GM18520 (cell line): ENCODE results near the gene COL5A2.

Experiments
- ATAC-seq: cut with Tn5 transposase; IDR thresholded peaks from one replicate; pipeline ENCODE4 v1.9.1; 2021; ENCODE audit not compliant: unreplicated experiment

The COL5A2 gene

DNA sequence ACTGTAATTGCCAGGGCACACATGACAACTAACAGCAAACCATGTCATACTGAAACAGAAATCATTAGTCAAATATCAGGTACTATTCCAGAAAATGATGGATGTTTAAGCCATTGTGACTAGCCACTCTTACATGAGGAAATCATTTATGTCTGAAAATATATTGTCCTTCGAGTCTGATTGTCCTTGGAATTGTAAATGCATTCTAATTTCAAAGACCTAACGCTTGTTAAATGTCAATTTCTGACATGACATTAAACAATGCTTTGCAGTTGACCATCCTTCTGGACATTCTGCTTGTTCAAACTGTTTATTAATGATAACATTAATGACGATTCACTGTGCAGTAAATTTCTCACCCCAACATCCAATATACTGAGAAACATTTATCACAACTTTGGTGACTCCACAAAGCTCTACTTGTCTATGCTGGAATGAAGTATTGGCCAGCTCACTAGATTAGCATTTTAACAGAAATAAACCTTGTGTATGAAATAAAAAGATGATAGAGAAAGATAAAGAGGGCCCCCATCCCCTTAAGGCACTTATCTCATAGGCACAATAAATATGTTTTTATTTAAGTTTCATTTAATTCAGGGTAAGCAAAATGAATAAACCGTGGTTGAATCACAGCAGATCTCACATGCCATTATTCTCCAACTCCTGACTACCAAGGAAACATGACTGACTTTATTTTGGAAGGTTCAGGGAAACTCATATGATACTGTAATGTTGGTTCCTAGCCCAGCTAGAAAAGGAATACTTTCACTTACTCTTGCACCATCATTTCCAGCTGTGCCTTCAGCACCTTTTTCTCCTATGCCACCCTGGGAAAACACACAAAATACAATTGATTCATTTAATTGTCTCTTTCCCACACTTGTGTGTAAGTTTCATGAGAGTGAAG, 123.1 kb downstream of the COL5A2 start:
- no peak for ATAC-seq

DNA sequence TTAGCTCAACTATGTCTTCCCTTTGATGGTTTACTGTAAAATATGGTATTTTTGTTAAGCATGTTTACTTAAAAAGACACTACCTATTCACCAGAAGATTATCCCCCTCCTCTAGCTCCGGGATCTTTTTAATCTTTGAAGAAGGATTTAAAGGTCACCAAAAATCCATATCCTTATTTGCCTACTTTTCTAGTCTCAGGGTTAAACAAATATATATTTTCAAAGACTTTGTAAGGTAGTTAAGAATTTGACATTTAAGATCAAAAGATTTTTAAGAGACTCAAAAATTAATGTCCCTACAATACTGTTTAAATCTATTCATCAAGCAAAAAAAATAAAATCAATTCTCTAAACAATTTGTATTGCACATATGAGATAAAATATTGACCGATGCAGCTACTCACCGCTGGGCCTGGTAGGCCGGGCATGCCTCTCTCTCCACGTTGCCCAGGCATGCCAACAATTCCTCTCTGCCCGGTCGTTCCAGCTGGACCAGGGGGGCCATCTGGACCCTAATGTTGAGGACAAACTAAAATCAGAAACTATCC, 129.3 kb downstream of the COL5A2 start:
- ATAC-seq, result no peak

DNA sequence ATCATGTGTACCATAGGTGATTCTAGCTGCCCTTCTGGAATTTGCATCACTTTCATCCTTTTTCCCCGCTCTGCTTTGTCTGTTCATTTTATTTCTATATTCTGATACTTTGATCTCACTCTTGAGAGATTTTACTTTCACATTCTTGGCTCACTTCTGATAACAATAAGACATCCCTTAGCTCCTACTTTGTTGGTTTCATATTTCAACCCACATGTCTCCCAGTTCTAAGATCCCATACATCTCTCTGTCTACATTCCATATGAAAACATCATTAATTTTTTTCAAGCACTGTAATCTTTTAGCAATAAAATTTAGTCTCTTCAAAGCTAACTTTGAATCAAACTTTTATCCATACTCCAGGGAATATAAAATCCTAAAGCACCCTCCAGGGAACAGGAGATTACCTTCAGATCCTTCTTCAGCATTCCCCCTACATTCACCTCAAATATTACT, 129.8 kb downstream of the COL5A2 start:
- no peak for ATAC-seq

DNA sequence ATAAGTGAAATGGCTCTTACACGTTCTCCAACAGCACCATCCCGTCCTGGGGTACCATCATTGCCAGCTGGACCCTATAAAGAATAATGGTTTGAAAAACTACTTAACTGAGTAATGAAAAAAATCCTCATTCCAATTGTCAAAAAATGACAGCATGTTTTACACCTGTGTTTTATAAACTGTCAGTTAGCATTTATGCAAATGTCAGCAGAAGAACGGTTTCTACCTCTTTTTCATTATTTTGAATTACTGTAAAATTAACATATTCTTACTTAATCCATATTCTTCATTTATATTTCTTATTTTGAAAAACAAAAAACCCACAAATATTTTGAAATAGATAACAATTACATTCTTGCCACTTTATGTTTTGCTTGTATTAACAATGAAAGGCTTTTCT, 131.4 kb downstream of the COL5A2 start:
- no peak for ATAC-seq

DNA sequence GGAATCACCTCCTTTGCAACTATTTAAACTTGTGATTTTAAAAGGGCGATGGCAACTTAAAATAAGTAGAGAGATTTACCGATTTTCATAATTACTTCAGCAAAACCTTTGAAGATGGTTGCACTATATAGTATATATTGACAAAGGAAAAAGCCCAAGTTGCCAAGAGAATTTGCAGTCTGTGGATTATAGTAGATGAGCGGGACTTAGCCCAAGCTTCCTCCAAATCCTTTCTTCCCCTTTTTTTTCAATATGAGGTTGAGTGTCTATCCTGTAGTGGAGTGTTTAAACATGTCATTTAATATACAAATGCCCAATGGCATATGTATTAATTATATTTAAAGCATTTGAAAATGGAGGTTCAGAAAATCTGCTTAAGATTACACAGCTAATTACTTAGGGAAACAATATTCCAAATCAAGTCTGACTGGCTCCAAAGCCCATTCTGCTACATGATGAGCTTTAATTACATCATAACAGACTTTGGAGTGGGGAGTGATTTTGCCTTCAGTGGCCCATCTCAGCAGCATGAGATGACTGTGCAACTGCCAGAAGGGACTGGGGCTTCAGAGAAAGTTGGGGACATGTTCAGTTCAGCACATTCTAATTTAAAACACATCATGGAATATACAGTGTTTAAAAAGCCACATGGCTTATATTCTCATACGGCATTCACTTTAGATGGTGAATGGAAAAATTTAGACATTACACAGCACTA, 132.2 kb downstream of the COL5A2 start:
- no peak for ATAC-seq

DNA sequence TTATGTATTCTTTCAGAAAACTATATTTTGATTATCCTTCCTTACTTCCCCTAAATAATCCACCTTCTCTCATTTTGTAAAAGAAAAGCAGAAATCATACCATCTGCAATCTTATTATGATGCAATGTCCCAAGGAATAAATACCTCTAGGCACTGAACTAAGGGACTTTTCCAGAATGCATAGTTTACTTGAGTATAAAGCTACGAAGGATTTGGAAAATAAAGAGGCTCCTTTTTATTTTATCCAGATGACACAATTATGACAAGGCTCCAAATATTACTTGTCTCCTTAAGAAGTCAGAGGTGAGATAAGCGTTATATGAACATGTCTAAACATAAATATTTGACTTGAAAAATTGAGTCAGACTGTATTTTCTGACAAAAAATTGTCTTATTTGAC, 133.2 kb downstream of the COL5A2 start:
- no peak for ATAC-seq

DNA sequence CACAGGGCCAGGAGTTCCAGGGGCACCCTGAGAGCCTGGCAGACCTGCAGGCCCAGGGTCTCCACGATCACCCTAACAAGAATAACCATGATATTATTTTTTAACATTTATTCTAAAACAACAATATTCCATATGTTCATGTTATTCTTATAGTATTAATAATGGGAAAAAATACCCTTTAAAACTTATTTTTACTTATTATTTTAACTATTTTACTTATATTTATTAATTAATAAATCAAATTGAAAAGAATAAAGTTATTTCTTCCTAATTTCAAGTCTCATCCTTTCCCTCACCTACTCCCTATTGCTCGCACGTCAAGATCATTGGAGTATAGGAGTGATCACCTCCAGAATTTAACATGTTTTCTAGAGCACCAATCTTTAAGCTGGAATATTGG, 133.7 kb downstream of the COL5A2 start:
- ATAC-seq, result no peak

DNA sequence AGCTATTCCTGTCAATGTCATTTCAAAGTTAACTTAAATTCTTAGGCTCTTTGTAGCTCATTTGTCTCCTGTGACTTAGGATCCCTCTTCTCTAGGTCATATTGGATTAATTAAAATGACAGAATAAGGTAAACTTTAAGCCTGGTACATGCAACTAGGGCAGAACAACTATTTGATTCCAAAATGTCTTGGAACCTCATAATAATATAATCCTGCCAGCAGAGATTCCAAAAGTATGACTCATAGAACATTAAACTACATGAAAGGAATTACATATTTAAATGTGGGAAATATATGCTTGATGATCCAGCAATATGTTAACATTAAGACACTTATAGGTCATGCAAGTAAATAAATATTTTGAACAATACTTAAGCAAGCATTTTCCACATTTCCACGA, 142.0 kb downstream of the COL5A2 start:
- ATAC-seq, result no peak

DNA sequence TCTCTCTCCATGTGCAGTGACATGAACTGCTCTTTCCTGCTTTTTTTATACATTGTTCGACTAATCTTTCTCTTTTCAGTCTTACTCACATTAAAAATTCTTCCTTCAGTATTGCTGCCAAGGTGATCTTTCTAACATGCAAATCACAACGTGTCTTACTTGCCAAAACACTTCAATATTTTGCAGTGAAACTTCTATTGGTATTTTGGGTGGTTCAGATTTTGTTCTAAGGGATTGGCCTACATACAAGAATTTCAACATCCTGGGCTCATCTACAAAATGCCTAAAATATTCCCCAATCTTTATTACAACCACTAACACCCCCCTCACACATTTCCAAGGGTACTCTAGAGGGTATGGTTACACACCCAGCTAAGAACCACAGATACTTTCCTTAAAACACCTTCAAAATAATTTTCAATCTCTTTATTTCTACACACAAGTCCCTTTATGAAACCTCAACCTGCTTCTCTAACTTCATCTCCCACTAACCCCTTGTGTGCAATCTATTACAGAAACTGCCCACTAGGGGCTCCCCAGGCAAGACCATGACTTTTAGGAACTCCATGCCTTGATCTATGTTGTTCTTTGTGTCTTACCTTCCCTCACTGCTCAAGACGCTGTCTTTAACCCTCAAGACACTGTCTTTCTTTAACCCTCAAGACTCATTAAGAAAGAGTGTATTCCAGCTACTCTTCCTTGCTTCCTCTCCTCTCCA, 154.5 kb downstream of the COL5A2 start:
- ATAC-seq, result no peak

DNA sequence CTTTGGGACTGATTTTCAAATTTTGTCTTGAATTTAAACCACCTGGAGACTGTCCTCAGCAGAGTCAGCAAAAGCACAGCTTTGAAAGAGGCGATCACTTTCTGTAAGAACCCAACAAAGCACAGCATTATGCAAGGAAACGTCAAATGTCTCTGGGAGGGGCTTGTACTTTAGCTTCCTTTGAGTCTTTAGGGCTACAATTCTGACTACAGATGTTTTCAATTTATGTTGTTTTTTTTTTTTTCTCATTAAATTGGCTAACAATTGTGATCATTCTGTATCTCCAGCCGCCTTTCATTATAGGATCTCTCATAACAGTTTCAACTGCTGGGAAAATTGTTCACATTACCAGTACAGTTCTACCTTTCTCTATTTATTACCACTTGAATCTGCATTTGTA, 157.1 kb downstream of the COL5A2 start:
- no peak for ATAC-seq

DNA sequence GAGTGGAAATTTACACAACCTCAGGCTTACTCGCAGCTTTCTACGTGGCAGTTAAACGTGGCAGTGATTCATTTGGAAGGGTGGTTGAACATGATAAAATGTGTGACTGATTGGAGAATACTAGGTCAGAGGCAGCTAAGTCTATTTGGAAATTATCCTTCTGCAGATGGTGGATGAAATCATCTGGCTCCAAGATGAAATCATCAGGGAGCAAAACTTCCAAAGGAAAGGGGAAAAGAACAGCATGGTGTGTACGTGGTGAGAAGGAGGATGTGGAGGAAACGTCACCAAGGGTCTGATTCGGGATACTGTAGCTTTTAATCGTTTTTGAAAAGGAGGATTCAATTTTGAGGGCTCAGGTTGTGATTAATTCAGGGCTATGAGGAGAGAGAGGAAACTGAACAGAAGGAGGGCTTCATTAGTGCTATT, 157.5 kb downstream of the COL5A2 start:
- no peak for ATAC-seq

DNA sequence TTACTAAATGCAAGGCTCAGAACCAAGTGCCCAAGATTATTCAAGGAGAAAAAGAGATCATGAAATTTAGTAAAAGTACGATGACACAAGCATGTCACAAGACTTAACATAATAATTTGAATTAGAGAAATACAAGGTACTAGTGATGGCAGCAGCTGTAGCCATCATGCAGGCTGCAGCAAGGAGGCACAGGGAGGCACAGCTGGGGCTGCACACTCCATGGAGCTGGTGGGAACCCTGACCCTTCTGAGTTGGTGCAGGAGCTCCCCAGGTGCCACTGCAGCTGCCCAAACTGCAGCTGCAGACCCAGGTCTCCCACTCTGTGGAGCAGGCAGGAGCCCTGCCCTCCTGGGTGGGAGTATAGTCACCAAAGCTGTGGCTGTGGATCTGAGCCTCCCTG, 159.4 kb downstream of the COL5A2 start:
- ATAC-seq, result no peak

DNA sequence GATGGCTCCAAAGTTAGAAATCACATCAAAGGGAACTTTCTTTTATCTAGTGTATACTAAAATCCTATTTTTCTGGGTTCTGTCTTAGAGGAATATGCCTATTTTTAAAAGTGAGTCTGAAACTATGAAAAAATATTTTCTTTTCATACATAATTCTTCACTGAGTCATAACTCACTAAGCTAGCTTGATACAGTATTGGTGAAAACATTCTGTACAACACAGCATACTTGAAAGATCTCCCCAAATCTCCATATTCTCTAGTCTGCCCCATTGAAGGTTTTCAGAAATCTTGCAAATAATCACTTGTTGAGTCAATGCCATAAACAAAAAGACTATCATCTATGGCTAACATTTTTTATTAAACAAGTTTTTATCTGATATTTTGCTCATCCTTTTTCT, 160.9 kb downstream of the COL5A2 start:
- ATAC-seq, result no peak

DNA sequence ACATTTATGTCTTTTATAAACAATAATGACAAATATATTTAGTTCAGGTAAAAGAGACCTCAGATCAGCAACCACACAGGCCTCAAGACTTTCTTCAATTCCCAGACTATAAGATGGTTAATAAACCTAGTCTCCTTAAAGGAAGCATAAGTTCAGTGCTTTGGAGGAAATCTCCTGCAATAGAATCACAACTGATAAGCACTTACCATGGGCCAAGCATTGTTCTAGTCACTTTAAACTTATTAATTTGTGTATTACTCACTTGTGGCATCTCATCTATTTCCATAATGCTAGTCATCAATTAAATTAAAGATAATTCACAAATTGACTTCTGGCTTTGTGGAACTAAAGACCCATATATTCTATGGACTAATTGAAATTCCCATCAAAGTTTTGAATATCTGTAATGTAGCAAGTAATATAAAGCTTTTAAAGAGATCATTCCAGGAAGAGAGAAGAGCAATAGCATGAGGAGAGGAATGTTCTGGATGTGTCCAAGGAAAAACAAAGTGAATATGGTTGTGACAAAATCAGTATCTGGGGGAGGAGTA, 163.2 kb downstream of the COL5A2 start:
- ATAC-seq, result no peak

DNA sequence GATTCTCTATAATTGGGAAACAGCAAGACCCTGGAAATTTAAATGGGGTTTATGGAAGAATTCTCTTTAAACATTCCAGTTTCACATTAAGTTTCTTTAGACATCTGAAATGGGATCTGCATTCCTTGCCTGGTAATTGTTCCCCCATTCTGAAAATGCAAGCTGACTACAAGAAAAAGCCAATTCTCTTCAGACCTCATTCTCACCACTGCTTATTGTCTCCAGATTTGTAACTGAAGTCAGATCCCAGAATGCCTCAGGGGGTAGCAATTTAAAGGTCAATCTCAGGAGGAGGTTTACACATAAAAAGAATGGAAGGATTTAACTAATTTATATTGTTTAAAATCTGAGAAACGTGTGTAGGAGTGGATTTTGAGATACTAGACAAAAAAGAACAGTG, 164.2 kb downstream of the COL5A2 start:
- no peak for ATAC-seq

DNA sequence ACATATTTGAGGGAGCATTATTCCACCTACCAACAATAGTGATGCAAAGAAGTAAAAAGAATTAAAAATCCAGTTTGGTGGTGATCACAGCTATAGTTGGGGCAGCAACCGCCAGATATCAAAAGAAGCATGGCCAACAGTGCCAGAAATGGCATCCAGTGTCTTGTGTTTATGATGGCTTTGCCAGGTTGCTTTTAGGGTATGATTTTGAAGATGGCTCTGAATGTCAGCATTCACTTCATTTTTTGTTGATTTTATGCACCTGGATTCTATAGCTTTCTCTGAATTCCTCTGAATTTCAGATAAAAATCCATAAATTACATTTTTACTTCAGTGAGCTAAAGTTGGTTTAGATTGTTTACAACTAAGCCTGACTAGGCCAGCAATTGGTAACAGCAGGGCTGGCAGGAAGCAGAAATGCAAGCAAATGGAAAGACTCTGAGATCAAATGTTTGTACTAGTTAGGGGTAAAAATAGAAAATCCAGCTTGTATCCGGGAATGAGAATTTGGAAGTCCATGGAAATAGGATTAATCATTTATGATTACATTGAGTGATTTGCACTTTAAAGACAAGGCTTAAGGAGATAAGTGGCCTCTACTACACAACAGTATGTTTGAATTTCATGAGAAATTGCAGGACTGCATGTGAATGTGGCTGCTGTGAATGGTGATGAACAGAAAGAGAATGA, 165.0 kb downstream of the COL5A2 start:
- no peak for ATAC-seq

DNA sequence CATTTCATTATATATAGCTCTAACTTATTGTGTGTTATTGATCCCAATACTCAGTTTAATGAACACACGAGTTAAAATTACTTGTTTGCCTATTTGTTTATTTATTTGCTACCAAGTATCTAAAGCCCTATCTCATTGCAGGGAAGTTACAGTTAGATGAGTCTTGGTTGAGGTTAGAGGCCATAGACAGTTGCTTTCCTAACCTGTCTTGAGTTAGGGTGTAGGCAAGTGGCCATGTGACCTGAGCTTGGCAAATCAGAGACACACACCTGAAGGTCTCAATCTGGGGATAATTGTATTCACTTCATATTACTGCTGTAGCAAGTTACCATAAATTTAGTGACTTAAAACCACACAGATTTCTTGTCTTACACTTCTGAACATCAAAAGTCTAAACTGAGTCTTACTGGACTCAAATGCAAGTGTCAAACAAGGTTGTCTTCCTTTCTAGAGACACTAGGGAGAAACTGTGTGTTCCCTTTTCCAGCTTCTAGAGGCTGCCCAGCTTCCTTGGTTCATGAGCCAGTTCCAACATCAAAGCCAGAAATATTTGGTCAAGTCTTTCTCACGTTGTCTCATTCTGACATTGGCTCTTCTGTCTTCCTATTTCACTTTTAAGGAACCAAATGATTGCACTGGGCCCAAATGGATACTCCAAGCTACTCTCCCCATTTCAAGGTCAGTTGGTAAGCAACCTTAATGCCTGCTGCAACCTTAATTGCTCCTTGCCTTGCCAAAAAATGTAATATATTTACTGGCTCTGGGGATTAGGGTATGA, 165.7 kb downstream of the COL5A2 start:
- ATAC-seq, result no peak

DNA sequence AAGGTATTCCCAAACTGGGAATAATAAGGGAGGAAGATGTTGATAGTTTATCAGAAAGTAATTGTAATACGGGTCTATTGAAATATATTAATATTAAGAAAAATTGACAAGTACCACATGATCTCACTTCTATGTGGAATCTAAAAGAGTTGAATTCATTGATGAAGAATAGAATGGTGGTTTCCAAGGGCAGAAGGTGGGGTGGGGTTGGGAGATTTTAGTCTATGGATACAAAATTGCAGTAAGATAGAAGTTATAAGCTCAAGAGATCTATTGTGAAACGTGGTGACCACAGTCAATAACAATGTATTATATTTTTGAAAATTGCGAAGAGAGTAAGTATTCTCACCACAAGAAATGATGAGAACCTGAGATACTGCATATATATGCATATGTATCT, 166.5 kb downstream of the COL5A2 start:
- ATAC-seq, result no peak

DNA sequence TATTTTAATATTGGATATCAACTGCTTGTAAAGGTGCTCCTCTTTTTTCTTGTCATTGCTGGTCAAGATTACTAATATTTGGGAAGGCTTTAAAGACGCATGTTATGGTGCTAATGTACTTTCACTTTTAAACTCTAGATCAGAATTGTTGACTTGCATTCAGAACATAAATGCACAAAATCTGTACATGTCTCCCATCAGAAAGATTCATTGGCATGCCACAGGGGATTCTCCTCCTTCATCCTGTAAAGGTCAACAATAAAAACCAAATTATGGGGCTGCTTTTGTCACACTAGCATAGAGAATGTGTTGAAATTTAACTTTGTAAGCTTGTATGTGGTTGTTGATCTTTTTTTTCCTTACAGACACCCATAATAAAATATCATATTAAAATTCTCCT, 167.2 kb downstream of the COL5A2 start:
- ATAC-seq, result no peak

DNA sequence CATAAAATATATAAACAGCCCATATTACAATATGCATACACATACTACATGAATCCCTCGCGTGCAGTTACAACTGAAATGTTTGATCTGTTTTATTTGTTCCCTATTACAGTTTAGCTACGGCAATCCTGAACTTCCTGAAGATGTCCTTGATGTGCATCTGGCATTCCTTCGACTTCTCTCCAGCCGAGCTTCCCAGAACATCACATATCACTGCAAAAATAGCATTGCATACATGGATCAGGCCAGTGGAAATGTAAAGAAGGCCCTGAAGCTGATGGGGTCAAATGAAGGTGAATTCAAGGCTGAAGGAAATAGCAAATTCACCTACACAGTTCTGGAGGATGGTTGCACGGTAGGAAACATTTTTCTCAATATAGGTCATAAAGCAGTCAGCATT, 169.0 kb downstream of the COL5A2 start:
- ATAC-seq, result no peak
